ENCODE measurements around the gene EIF1B.

GRCh38 chr3:40355410-40355809 is 45.9 kb downstream of the EIF1B start:
- TF ChIP-seq, protein P1, sequence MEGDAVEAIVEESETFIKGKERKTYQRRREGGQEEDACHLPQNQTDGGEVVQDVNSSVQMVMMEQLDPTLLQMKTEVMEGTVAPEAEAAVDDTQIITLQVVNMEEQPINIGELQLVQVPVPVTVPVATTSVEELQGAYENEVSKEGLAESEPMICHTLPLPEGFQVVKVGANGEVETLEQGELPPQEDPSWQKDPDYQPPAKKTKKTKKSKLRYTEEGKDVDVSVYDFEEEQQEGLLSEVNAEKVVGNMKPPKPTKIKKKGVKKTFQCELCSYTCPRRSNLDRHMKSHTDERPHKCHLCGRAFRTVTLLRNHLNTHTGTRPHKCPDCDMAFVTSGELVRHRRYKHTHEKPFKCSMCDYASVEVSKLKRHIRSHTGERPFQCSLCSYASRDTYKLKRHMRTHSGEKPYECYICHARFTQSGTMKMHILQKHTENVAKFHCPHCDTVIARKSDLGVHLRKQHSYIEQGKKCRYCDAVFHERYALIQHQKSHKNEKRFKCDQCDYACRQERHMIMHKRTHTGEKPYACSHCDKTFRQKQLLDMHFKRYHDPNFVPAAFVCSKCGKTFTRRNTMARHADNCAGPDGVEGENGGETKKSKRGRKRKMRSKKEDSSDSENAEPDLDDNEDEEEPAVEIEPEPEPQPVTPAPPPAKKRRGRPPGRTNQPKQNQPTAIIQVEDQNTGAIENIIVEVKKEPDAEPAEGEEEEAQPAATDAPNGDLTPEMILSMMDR (IDR thresholded peaks at IDR 0.05), result no peak
- TF ChIP-seq, protein P2, sequence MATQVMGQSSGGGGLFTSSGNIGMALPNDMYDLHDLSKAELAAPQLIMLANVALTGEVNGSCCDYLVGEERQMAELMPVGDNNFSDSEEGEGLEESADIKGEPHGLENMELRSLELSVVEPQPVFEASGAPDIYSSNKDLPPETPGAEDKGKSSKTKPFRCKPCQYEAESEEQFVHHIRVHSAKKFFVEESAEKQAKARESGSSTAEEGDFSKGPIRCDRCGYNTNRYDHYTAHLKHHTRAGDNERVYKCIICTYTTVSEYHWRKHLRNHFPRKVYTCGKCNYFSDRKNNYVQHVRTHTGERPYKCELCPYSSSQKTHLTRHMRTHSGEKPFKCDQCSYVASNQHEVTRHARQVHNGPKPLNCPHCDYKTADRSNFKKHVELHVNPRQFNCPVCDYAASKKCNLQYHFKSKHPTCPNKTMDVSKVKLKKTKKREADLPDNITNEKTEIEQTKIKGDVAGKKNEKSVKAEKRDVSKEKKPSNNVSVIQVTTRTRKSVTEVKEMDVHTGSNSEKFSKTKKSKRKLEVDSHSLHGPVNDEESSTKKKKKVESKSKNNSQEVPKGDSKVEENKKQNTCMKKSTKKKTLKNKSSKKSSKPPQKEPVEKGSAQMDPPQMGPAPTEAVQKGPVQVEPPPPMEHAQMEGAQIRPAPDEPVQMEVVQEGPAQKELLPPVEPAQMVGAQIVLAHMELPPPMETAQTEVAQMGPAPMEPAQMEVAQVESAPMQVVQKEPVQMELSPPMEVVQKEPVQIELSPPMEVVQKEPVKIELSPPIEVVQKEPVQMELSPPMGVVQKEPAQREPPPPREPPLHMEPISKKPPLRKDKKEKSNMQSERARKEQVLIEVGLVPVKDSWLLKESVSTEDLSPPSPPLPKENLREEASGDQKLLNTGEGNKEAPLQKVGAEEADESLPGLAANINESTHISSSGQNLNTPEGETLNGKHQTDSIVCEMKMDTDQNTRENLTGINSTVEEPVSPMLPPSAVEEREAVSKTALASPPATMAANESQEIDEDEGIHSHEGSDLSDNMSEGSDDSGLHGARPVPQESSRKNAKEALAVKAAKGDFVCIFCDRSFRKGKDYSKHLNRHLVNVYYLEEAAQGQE (IDR thresholded peaks at IDR 0.05; ENCODE audit: insufficient read depth in 1 of 2, low read depth in 2 of 2, low read length in 1 of 2), result no peak
- TF ChIP-seq TCF7L2 (IDR thresholded peaks at IDR 0.05; ENCODE audit: low read depth, low read length), result no peak
- TF ChIP-seq POLR2AphosphoS5 (IDR thresholded peaks at IDR 0.05; ENCODE audit: low read depth, low read length), result no peak
